HT1080 (cell line): ENCODE measurements around the gene RIT2. TPM values are rescaled to one million over a fixed set of nuclear protein-coding genes. Genes with fewer than 3 reads are reported as not detected.
A peak's percentile ranks its signal among the peaks of the same experiment; 100 is the strongest.

ENCODE experiments used
- DNase-seq: peaks from one replicate; pipeline ENCODE4 v3.0.0-alpha.2; 2015; ENCODE audit warnings: low read depth
- total RNA-seq: library from RNA; depleted of rRNA; stranded (reverse); fragments of >200 nt; shearing (Covaris generic); gene quantifications from 2 replicates; pipeline ENCODE4 v1.2.3, GENCODE V29; 2014

The RIT2 gene
- total RNA-seq, 1 experiment from 2014 or later: not detected

GRCh38 chr18:43081396-43081795 lies 34.1 kb downstream of the RIT2 start:
- no peak for DNase-seq

GRCh38 chr18:43080671-43081070 lies 34.8 kb downstream of the RIT2 start:
- no peak for DNase-seq

GRCh38 chr18:43079422-43079821 lies 36.1 kb downstream of the RIT2 start:
- DNase-seq: no peak

GRCh38 chr18:43078478-43079092 lies 36.9 kb downstream of the RIT2 start:
- no peak for DNase-seq

GRCh38 chr18:43077510-43078308 lies 37.8 kb downstream of the RIT2 start:
- no peak for DNase-seq

GRCh38 chr18:43073771-43074170 lies 41.7 kb downstream of the RIT2 start:
- DNase-seq: no peak

- DNase-seq: no peak
Measured at GRCh38 chr18:43068781-43069180, 46.7 kb downstream of the RIT2 start.

- DNase-seq: no peak
Measured at GRCh38 chr18:43067570-43067969, 47.9 kb downstream of the RIT2 start.

GRCh38 chr18:43061816-43062215 lies 53.7 kb downstream of the RIT2 start:
- no peak for DNase-seq

- DNase-seq: no peak
Measured at GRCh38 chr18:43061318-43061717, 54.2 kb downstream of the RIT2 start.

- peak; percentile 7 for DNase-seq
Measured at GRCh38 chr18:43060020-43060419, 55.5 kb downstream of the RIT2 start.

GRCh38 chr18:43054815-43055519 lies 60.5 kb downstream of the RIT2 start:
- no peak for DNase-seq

- DNase-seq: no peak
Measured at GRCh38 chr18:43049021-43049420, 66.5 kb downstream of the RIT2 start.

- no peak for DNase-seq
Measured at GRCh38 chr18:43046322-43046721, 69.2 kb downstream of the RIT2 start.

- DNase-seq: no peak
Measured at GRCh38 chr18:43043626-43044025, 71.9 kb downstream of the RIT2 start.

- DNase-seq: no peak
Measured at GRCh38 chr18:43040281-43040680, 75.2 kb downstream of the RIT2 start.

GRCh38 chr18:43034683-43035500 lies 80.6 kb downstream of the RIT2 start:
- DNase-seq: no peak

- DNase-seq: no peak
Measured at GRCh38 chr18:43031169-43031568, 84.3 kb downstream of the RIT2 start.

GRCh38 chr18:43029414-43029813 lies 86.1 kb downstream of the RIT2 start:
- DNase-seq: no peak

GRCh38 chr18:43022874-43023273 lies 92.6 kb downstream of the RIT2 start:
- DNase-seq: no peak

GRCh38 chr18:43017622-43018021 lies 97.9 kb downstream of the RIT2 start:
- no peak for DNase-seq

GRCh38 chr18:43013486-43013885 lies 102.0 kb downstream of the RIT2 start:
- DNase-seq: peak; percentile 6
